DMS53 (cell line): ENCODE measurements around the gene SULT1C4.
A peak's percentile ranks its signal among the peaks of the same experiment; 100 is the strongest.

ENCODE experiments used
- DNase-seq: peaks from one replicate; lab custom pipeline; 2025; lab: John Stamatoyannopoulos, UW

Gene SULT1C4

DNA sequence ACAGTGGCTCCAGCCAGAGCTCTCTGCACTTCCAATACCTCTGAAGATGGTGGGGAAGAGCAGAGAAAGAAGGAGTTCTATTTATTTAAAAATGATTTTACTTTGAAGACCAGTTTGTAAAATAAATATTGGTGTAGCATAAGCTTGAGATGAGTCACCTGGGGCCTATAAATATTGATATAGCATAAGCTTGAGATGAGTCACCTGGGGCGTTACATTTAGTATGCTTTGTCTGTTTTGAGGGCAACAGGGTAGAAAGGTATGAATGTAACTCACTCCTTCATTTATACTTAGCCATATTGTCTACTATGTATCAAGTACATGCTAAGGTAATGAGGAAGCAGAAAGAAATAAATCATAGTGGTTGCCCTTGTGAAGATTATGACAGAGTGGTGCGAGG, 7.7 kb upstream of the SULT1C4 start:
- DNase-seq: peak; percentile 99

DNA sequence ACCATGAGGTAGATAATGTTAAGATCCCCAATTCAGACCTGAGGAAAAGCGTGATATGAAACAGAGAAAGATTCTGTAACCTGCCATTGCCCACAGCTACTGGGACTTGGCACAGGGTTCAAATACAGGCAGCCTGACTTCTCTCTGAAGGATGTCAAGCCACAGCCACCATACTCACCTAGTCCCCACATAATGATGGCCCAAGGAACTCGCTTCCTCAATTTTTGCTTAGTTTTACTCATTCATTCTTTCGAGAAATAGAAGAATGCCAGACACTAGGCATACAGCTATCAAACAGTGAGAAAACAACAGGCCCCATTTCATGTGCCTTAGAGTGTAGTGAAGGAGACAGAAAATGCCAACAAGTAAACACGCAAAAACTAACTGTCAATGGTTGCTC, 980 bp upstream of the SULT1C4 start:
- no peak for DNase-seq

DNA sequence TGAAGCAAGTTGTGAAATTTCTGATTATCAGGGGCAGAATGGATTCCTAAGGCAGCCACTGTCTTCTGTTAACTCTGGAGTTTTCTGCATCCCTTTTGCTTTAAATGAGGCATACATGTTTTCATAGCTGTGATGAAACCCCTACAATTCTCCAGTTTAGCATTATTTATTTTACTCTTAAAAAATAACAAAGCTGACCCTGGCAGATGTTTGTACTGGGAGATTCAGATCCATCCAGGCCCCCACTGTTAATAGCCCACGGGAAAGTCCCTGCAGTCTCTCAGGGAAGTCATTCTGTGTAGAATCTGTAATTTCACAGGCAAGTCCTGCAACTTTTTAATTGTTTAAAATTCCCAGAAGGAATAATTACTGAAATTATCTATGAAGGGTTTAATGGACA, 353 bp upstream of the SULT1C4 start:
- no peak for DNase-seq

DNA sequence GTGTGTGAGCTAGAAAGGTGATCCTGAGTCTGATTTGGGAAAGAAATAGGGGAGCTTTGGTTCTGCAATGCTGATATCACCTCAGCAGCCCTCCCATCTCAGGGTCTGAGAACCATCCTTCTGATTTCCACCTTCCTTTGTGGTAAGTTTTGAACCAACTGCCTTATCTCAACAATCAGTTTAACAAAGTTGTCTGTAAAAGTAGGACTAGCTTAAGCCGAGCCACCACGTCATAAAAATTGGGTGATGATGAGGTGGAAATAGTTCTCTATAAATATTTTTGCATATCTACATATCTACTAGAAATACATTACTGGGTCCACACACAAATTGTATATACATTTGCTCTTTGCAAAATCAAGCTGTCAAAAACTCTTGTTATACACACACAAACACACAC, 1.1 kb downstream of the SULT1C4 start:
- DNase-seq: no peak

DNA sequence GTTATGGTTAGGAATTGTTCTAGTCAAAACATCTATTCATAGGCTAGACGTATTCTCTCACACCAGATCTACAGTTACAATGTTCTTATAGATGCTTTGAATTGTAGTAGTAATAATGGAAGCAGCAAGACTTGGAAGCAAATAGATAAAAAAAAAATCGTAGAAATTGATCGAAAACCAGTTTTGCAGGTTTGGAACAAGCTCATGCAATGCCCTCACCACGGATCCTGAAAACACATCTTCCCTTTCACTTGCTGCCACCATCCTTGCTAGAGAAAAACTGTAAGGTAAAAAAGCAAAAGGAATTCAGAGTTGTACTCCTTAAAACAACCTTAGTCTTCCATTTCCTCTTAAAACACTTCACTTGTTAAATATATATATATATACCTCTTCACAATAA, 4.4 kb downstream of the SULT1C4 start:
- peak; percentile 88 for DNase-seq

DNA sequence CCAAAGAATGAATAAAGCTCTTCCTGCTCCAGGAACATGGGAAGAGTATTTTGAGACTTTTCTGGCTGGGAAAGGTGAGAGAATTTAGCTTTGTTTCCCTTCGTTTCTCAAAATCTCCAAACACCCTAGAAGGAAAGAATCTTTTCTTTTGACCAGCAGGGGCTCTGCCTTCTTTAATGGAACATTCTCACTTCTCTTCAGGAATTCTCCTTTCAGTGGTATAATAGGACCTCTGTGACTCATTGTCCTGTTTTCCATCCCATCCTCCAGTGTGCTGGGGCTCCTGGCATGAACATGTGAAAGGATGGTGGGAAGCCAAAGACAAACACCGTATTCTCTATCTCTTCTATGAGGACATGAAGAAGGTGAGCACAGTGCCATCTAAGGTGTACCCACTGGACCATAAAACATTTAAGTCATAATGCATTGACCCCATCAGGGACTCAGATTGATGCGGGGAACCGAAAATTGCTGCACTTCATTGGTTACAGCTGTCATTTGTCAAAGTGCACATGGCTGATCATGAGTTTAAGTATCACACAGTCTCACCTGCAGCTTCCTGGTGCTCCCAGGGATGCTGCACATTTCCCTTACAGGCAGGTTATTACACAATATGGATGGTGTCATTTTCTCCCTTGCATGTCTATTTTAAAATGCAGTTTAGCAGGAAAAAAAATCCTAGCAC, 5.5 kb downstream of the SULT1C4 start:
- DNase-seq: peak; percentile 37

DNA sequence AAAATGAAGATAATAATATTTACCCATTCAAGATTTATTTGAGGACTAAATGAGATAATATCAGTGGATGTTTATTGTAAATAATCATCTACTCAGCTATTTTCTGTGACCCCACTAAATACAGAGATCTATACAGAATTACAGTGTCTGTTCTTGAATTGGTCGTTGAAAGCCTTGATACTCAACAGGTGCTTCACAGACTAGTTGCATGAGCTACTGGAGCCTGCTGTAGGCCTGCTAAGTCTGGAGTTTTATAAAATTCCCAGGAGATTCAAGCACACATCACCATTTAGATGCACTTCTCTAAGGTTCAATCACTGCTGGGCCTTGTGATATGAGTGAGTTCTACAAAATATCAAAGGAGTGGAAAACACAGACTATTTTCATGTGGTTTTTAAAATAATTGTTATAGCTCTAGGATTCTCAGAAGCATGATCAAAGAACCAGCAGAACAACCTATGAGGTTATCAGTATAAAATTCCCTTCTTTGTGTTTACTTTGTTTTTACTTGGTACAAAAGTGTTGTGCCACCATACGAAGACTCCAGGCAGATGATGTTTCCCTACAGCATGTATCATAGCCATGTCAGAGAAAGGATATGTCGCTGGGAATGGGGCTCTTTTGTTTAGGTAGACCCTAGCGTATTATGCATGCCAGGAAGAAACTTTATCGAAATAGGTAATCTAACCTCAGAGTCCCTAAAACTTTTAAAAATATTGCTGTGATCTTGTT, 7.1 kb downstream of the SULT1C4 start:
- DNase-seq: no peak

DNA sequence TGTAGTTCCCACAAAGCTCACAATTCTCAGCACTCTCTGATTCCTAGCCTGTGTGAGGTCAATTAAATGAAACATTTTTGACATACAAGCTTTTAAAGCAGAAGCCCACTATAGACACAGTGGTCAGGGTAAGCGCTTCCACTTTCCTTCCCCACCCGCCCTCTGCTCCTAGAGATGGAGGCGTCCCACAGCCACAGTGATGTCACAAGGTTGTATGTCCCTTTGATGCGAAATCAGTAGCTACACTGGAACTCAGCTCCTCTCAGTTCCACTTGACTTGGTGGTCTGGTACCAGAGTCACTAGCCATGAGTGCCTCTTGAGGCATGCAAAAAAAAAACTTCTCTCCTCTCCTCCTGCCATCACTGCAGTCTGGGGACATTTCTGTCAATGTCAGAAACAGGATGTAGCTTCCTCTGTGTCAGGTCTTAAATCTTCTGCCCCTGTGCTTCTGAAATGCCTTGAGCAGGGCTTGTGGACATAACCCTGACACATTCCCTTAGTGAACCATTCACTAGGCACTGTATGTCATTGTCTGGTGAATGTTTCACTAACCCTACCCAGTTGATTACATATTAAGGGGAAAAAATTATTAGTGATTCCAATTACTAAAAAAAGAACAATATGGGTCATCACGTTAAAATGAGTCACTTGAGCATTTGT, 7.8 kb downstream of the SULT1C4 start:
- DNase-seq: peak; percentile 47

DNA sequence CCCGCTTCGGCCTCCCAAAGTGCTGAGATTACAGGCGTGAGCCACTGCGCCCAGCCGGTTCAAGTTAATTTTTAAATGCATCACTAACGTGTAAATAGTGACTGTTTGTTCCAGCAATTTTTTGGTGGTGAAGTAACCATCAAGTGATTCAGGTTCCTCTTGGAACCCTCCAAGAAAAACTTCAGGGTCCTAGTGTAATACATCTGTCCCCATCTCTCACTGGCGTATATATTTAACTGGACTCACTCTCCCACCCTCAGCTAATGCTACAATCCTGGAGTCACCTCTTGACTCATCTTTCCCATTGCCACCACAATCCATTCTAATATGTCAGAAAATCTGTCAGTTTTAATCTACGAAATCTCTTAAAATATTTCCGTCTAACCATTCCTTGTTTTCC, 10.3 kb downstream of the SULT1C4 start:
- DNase-seq: no peak

DNA sequence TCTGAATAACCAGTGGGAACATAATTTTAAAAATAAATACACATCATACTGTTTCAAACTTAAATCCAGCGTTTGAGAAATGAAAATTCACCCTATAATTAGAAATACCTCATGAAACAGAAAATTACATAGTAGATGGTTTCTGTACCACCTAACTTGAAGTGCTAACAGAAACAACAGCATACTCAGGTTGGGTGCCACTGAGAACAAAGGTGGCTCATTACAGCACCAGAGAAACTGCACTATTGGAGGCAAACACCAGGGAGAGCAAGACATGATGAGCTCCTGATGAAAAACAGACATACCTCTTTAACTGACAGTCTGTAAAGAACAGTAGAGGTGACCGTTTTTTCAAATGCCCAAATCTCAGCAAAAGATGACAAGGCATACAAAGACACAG, 12.6 kb downstream of the SULT1C4 start:
- no peak for DNase-seq

DNA sequence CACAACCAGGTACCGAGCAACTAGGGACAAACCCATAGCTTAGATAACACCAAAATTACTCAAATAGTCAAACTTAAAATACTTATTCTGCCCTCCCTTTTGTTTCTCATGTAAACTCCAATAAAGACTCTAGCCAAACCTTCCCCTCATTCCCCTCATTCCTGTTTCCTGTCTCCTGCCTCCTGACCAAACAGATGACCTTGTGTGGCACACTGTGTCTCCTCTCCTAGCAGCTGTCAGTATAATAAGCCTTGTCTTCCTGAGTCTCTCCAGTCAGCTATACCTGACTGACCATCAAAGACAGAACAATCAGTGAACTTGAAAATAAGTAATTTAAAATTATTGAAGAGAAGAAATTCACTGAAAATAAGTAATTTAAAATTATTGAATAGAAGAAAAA, 14.3 kb downstream of the SULT1C4 start:
- peak; percentile 41 for DNase-seq

DNA sequence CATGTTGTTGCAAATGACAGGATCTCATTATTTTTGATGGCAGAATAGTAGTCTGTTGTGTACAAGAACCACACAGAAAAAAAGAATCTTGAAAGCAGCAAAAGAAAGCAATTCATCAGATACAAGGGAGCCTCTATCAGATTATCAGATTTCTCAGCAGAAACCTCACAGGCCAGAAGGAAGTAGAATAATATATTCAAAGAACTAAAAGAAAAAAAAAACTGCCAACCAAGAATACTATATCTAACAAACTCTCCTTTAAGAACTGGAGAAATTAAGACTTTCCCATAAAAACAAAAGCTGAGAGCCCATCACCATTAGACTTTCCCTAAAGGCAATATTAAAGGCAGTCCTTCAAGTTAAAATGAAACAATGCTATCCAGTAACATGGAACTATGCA, 15.4 kb downstream of the SULT1C4 start:
- peak; percentile 15 for DNase-seq

DNA sequence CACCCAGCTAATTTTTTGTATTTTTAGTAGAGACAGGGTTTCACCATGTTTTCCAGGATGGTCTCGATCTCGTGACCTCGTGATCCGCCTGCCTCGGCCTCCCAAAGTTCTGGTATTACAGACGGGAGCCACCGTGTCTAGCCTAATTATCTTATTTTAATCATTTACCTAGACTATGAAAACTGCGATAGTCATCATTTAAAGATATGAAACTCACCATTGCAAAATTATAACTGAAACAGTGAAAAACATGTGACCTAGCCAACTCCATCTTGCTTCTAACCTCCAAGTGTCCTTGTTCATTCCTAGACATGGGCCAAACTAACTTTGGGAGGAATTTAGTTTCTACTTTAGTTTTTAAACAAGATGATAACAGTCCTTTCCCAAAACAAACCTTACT, 17.4 kb downstream of the SULT1C4 start:
- DNase-seq: no peak

DNA sequence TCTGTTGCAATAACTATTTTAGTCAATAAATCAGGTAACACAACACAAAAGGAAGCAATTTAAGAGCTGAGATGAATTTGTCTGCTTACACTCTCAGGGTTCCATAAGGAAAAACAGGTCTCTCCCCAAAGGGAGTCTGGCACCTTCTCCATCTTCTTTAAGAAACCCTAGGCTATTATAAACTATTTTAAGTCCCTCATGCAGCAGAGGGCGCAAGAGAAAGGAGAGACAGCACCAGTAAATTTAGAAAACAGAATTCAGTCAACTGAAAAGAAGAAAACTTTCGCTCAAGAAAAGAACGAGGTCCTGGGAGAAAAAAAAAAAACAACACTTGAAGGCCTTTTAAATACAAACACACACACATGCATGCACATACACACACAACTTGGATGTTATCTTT, 19.1 kb downstream of the SULT1C4 start:
- peak; percentile 30 for DNase-seq

DNA sequence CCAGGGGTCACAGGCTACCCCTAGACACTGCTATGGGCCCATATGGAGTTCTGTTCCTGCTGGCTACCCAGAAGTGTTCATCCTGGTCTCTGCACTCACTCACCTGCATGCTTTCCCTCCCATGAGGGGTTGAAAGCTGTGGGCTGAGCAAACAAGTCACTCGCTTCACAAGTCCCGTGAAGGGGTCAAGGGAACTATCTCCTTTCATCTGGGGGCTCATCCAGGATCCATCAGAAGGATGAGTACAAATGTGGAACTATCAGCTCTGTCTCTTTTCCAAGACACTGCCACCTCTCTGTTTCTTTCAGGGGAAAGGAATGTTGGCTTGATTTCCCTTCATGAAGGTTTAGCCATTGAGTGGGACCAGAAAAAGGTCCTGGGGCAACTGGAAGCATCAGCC, 21.7 kb downstream of the SULT1C4 start:
- peak; percentile 53 for DNase-seq

DNA sequence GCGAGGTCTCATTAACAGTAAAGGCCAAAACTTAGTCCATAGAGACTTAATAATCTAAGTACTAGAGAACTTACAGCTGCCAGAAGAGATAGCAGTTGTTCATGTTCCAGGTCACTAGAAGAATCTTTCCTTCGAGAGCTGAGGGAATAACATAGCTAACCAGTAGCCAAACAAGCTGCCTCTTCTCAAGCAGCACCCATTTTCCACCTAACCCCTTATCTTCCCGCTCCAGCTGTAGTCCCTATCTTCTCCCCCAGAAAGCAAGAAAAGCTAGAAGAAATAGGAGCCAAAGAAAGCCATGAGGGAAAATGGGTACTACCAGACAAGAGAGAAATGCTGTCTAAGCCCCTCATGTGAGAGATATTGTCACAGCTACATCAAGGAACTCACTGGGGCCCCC, 24.0 kb downstream of the SULT1C4 start:
- no peak for DNase-seq

DNA sequence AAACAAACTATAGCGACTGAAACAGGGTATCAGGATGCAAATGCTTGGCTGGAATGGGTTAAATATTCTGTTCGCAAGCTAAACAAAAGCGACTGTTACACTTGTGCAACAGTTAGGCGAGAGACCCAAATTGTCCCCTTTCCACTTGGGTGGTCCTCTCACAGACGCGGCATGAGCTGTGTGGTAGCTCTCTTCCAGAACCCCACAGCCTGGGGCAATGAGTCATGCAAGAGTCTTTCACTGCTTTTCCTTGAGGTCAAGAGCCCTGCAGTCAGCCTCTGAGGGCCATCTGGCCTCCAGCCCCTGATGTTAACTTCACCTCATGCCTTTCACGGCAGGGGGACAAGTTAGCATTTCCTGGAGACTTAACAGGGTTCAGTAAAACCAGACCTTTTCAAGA, 25.7 kb downstream of the SULT1C4 start:
- peak; percentile 10 for DNase-seq

DNA sequence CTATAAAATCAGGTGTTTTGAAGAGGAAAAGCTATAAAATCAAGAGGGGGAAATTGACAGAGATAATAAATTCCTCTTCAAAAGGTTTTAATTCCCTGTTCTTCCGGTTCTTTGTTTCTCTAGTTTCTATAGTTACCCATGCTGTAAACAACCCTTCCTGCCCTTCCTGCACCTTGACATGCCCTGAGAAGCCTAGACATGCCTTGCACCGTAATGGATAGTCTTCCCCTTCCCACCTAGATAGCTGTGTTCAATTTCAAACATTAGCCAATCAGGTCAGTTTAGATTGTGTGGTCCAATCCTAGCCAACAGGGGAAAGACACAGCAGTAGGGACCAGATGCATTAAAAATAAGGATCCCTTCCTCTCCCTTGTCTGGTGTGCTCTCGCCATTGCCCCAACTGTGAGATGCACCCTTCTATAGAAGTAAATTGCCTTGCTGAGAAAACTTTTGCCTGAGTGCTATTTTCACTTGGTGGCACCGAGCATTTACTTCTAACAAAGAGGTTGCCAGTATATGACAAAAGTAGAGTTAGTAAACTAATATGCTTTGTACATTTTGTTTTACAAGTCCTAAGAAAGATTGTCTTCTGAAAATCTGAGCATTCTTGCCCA, 27.1 kb downstream of the SULT1C4 start:
- DNase-seq: peak; percentile 72

DNA sequence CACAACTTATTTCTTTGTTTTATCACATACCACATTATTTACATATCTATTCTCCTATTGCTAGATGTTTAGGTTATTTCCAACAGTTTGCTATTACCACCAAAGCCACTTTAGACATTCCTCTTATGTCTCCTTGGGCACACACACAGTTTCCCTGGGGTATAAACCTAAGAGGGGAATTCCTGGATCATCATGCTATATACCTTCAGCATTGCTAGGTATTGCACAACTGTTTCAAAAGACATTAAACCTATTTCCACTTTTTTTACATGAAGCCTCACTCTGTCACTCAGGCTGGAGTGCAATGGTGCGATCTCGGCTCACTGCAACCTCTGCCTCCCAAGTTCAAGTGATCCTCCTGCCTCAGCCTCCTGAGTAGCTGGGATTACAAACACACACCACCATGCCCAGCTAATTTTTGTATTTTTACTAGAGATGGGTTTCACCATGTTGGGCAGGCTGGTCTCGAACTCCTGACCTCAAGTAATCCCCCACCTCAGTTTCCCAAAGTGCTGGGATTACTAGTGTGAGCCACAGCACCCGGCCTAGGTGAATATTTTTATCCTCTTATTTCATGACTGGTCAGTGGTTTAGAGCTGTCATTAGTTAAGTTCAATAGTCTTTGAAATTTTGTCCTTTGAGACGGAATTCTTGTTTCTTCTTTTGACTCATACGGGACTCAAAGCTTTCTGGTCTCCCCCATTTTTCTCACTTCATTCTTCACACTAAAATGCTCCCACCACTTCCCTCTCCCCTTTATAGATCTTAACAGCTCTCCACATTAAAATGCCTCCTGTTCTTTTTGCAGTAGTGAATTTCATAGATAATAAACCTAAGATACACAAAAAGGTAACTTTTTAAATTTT, 30.3 kb downstream of the SULT1C4 start:
- DNase-seq: no peak

DNA sequence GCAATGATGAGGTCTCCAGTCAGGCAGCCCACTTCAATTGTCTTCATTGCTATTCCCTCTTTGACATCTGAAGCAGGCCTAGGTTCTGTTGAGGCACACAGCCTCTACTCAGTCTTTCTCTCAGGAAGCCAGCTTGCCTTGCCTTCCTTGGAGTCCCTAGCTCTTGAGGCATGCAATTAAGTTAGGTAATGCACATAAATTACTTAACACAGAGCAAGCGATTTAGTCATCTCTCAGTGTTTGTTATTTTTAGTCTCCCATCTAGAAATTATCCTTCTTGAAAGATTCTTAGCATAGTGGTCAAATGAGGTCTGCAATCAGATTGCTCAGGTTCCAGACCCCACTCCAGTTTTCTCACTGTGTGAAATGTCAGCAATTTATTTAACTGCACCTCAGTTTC, 32.0 kb downstream of the SULT1C4 start:
- DNase-seq: no peak

DNA sequence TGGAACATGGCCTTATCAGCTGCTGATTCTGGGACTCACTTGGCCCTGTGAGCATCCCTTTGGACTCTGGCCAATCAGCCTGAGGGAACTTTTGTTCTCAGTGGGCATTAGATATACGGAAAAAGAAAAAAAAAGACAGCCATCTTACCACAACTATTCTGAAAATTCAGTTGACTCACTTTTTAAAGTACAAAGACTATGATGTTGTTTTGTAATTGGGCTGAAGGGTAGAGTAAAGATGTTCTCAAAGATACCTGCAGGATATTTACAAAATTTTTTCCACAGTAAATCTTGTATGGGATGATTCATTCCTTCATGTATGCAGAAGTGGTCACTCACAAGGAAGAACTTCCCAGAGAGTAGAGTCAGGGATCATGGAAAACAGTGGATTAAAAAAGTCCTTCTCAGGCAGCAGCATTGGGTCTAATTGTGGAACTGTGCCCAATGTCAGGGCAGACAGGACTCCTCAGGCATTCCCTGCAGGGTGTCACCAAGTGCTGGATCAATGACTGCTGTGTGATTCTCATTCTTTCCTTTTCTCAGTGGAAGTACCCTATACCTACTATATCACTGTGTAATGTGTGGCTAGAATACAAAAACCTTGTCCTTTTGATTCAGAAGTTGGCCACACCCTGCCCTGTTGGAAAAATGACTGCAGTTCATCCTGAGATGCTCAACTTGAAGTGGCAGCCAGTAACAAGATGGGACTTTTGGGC, 35.4 kb downstream of the SULT1C4 start:
- no peak for DNase-seq
